ENCODE results near the gene MREG. TPM values are rescaled to one million over a fixed set of nuclear protein-coding genes. Genes with fewer than 3 reads are reported as not detected.

MREG gene
- total RNA-seq, 1 experiment from 2014 or later = 16.9 TPM

DNA sequence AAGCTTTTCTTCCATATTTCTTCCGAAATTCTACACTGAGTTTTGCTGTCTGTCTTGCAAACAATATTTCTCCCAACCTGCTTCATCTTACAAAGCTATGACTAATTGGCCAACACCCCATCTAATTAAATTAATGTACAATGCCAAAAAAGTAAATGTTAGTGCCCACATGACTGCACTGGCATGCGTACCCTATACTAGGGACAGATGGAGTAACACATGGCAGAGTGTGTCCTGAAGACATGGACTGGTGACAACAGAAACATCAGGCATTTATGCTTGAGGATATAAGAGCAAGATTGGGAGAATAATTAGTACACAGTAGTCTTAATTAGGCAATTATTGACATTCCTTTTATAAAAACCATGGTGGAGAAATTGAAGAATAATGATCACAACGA lies 66.8 kb downstream of the MREG start:
- Histone ChIP-seq H3K9me2 (ENCODE audit: insufficient read depth) (no peaks in the 10 kb centered on the region), H3K4me2 (ENCODE audit: low read length) (no peak overlapping the region), H2AFZ (ENCODE audit: low read depth, low read length, poor library complexity, severe bottlenecking) (no peak overlapping the region), H3K27ac (ENCODE audit: low read depth, low read length) (no peak overlapping the region), H3K9ac (ENCODE audit: low read length) (no peak overlapping the region), H3K4me1 (ENCODE audit: control insufficient read depth in 1 of 2, insufficient read depth in 2 of 2, low read length in 2 of 2) (peaks cover 2 to 8% of the 10 kb centered on the region in 2 experiments; a peak in 3 of 4 replicates), H3K36me3 (ENCODE audit: control insufficient read depth in 1 of 2, insufficient read depth in 2 of 2, low read length in 2 of 2) (0 out of 4 replicates have a peak, but pooled peaks cover 0 to 2% of the 10 kb centered on the region in 2 experiments), H4K20me1 (ENCODE audit: insufficient read depth) (no peaks in the 10 kb centered on the region), H3K4me3 (replicated peaks in 1 of 2; ENCODE audit: low read depth in 1 of 2, low read length in 2 of 2) (no peak overlapping the region), H3K9me3 (ENCODE audit: control insufficient read depth in 1 of 2, insufficient read depth in 1 of 2, low read depth in 1 of 2, low read length in 2 of 2) (no peaks in the 10 kb centered on the region), H3K79me2 (ENCODE audit: insufficient read depth, low read length) (no peaks in the 10 kb centered on the region), H3K27me3 (ENCODE audit: insufficient read depth, low read length) (no peaks in the 10 kb centered on the region)
- POLR2A ChIA-PET = no interaction called here
- CTCF ChIA-PET = interaction anchor here (0.6 to 1.1 kb wide), 2 partner anchors 16 to 303 kb away, joined by 4 read pairs; no protein-coding TSS in a partner anchor
- DNase-seq (ENCODE audit: low read depth, low spot score) (no peak), ATAC-seq (no peak)
- BruUV-seq (replicated peaks) = no TSS peak
- intact Hi-C loops (cut with micrococcal nuclease) = no loop called here
- TF ChIP-seq JUND (IDR thresholded peaks at IDR 0.05) = no peak
- TF ChIP-seq POLR2A (IDR thresholded peaks at IDR 0.05; ENCODE audit: borderline replicate concordance, extremely low read depth, insufficient read depth, insufficient read length) = no peak
- TF ChIP-seq SRF (IDR thresholded peaks at IDR 0.05; ENCODE audit: low read depth) = no peak
- no peak for TF ChIP-seq SIN3A (IDR thresholded peaks at IDR 0.05; ENCODE audit: low read depth)
- TF ChIP-seq EZH2phosphoT487 (IDR thresholded peaks at IDR 0.05; ENCODE audit: borderline replicate concordance) = no peak
- TF ChIP-seq CBX3 (IDR thresholded peaks at IDR 0.05; ENCODE audit: low read depth) = no peak
- TF ChIP-seq TCF7L2 (IDR thresholded peaks at IDR 0.05; ENCODE audit: borderline replicate concordance, extremely low read depth, insufficient read depth, insufficient read length) = no peak
- no peak for TF ChIP-seq YY1 (IDR thresholded peaks at IDR 0.05; ENCODE audit: extremely low read depth, insufficient replicate concordance, low read depth, low read length)
- TF ChIP-seq POLR2AphosphoS5 (IDR thresholded peaks at IDR 0.05; ENCODE audit: low read depth, low read length) = no peak
- TF ChIP-seq, protein P1, sequence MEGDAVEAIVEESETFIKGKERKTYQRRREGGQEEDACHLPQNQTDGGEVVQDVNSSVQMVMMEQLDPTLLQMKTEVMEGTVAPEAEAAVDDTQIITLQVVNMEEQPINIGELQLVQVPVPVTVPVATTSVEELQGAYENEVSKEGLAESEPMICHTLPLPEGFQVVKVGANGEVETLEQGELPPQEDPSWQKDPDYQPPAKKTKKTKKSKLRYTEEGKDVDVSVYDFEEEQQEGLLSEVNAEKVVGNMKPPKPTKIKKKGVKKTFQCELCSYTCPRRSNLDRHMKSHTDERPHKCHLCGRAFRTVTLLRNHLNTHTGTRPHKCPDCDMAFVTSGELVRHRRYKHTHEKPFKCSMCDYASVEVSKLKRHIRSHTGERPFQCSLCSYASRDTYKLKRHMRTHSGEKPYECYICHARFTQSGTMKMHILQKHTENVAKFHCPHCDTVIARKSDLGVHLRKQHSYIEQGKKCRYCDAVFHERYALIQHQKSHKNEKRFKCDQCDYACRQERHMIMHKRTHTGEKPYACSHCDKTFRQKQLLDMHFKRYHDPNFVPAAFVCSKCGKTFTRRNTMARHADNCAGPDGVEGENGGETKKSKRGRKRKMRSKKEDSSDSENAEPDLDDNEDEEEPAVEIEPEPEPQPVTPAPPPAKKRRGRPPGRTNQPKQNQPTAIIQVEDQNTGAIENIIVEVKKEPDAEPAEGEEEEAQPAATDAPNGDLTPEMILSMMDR (IDR thresholded peaks at IDR 0.05 in 2 of 3, conservative IDR thresholded peaks at IDR 0.05 in 1 of 3; ENCODE audit: borderline replicate concordance in 1 of 3, insufficient read depth in 1 of 3, low read depth in 2 of 3, low read length in 2 of 3) = no peak
- TF ChIP-seq, protein P2, sequence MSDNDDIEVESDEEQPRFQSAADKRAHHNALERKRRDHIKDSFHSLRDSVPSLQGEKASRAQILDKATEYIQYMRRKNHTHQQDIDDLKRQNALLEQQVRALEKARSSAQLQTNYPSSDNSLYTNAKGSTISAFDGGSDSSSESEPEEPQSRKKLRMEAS (IDR thresholded peaks at IDR 0.05) = no peak
- no peak for TF ChIP-seq ELF1 (IDR thresholded peaks at IDR 0.05; ENCODE audit: borderline replicate concordance, low read depth)
- TF ChIP-seq, protein P3, sequence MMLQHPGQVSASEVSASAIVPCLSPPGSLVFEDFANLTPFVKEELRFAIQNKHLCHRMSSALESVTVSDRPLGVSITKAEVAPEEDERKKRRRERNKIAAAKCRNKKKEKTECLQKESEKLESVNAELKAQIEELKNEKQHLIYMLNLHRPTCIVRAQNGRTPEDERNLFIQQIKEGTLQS (IDR thresholded peaks at IDR 0.05) = no peak
- TF ChIP-seq RAD21 (IDR thresholded peaks at IDR 0.05; ENCODE audit: low read depth) = no peak
- no peak for TF ChIP-seq FOSL1 (IDR thresholded peaks at IDR 0.05; ENCODE audit: low read depth)
- RAD21 ChIA-PET (ENCODE audit: low non-redundant PET in 1 of 2, low total read pairs in 2 of 2, uncharacterized antibody in 2 of 2, unreplicated experiment in 2 of 2) = no interaction called here

All from HCT116 (cell line).